GM23248 (cell line): Measurements from ENCODE around the gene TRAPPC13.

Source experiments
- EZH2 ChIP-seq: fragments of 200-600 bp; sonication (generic); IDR thresholded peaks from 2 replicates; pipeline ENCODE4 v1.6.1; 2018; ENCODE audit warnings: antibody characterized with exemption, mild to moderate bottlenecking; ENCODE audit not compliant: insufficient read depth, poor library complexity, severe bottlenecking
- EZH2phosphoT487 ChIP-seq: fragments of 200-600 bp; sonication (generic); IDR thresholded peaks from 2 replicates; pipeline ENCODE4 v1.6.1; 2018; ENCODE audit warnings: antibody characterized with exemption, moderate library complexity, mild to moderate bottlenecking, low read depth; ENCODE audit not compliant: insufficient read depth

DNA sequence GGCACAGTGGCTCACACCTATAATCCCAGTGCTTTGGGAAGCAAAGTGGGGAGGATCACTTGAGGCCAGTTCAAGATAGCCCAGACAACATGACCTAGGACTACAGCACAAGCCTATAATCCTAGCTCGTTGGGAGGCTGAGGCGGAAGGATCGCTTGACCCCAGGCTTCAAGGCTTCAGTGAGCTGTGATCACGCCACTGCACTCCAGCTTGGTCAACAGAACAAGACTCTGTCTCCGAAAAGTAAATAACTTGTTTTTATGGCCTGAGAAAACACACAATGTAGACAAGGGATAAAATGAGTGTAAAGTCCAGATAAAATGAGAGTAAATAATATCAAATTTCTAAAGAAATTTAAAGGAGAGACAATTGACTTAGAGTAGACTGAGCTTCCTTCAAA is 26.3 kb downstream of the TRAPPC13 start:
- TF ChIP-seq EZH2 (no peak), EZH2phosphoT487 (no peak)
